Endothelial cell (in vitro differentiated cells): ENCODE data around the gene SLC38A9. TPM values are rescaled to one million over a fixed set of nuclear protein-coding genes. Genes with fewer than 3 reads are reported as not detected.

ENCODE experiments used
- DNase-seq: peaks from one replicate; pipeline ENCODE4 v3.0.0; 2021; ENCODE audit warnings: low spot score
- H3K27ac Mint-ChIP-seq: one replicate; pipeline ENCODE4 v1.8.0; 2021; ENCODE audit warnings: mixed read lengths, inconsistent platforms; ENCODE audit not compliant: unreplicated experiment
- H3K27me3 Mint-ChIP-seq: one replicate; pipeline ENCODE4 v1.8.0; 2021; ENCODE audit warnings: mild to moderate bottlenecking, moderate library complexity, mixed read lengths, inconsistent platforms; ENCODE audit not compliant: unreplicated experiment
- H3K36me3 Mint-ChIP-seq: one replicate; pipeline ENCODE4 v1.8.0; 2021; ENCODE audit warnings: mild to moderate bottlenecking, low read depth, mixed read lengths, inconsistent platforms; ENCODE audit not compliant: unreplicated experiment
- H3K4me1 Mint-ChIP-seq: one replicate; pipeline ENCODE4 v1.8.0; 2021; ENCODE audit warnings: mild to moderate bottlenecking, mixed read lengths, inconsistent platforms; ENCODE audit not compliant: unreplicated experiment
- H3K4me3 Mint-ChIP-seq: one replicate; pipeline ENCODE4 v1.8.0; 2021; ENCODE audit warnings: mild to moderate bottlenecking, mixed read lengths, inconsistent platforms; ENCODE audit not compliant: unreplicated experiment
- H3K9me3 Mint-ChIP-seq: one replicate; pipeline ENCODE4 v1.8.0; 2021; ENCODE audit warnings: mixed read lengths, inconsistent platforms; ENCODE audit not compliant: unreplicated experiment
- CTCF ChIP-seq: fragments of 200-600 bp; sonication (generic); IDR thresholded peaks from one replicate; pipeline ENCODE4 v1.5.0; 2021; ENCODE audit warnings: antibody characterized with exemption; ENCODE audit not compliant: unreplicated experiment
- total RNA-seq: library from RNA; stranded (reverse); fragmentation: NEBNext Ultra II Directional; extraction: Animal tissue kit (Norgen Biotek cat#: 25700); gene quantifications from one replicate; pipeline ENCODE4 v1.2.1, GENCODE V29; 2021; ENCODE audit not compliant: unreplicated experiment

SLC38A9 gene
- total RNA-seq, 1 donor from 2014 or later = 45.5 TPM

DNA sequence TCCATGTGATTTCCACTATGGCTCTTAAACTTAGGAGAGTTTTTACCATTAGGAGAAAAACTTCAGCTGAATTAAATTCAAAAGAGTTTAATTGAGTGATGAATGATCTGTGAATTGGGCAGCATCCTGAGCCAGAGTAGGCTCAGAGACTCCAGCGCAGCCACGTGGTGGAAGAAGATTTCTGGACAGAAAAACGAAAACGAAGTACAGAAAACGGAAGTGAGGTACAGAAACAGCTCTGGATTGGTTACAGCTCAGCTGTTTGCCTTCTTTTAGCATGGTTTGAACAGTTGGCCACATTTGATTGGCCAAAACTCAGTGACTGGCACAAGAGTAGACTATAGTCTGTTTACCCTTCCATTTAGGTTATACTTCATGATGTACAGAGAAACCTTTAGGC is 108.2 kb downstream of the SLC38A9 start:
- Mint-ChIP-seq H3K36me3 (no peaks in the 10 kb centered on the region), H3K27ac (no peak overlapping the region), H3K4me3 (no peak overlapping the region), H3K4me1 (peaks cover 22% of the 10 kb centered on the region), H3K9me3 (no peaks in the 10 kb centered on the region), H3K27me3 (peaks cover 3% of the 10 kb centered on the region)
- DNase-seq = no peak
- no peak for TF ChIP-seq CTCF

DNA sequence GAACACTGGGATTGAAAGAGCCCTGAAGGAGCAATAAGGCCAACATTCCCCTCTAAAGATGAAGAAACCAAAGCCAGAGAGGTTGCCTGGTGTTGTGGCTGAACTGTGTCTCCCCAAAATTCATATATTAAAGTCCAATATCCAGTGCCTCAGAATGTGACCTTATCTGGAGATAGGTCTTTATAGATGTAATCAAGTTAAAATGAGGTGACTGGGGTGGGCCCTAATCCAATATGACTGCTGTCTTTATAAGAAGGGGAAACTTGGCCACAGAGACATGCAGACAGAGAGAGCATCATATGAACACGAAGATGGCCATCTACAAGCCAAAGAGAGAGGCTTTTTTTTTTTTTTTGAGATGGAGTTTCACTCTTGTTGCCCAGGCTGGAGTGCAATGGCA is 110.5 kb downstream of the SLC38A9 start:
- H3K4me3 Mint-ChIP-seq = no peak overlapping the region
- no peaks in the 10 kb centered on the region for H3K9me3 Mint-ChIP-seq
- no peaks in the 10 kb centered on the region for H3K36me3 Mint-ChIP-seq
- H3K4me1 Mint-ChIP-seq = peaks cover 33% of the 10 kb centered on the region
- TF ChIP-seq CTCF = no peak
- peak overlapping the region; percentile 90 for H3K27ac Mint-ChIP-seq
- H3K27me3 Mint-ChIP-seq = no peaks in the 10 kb centered on the region
- DNase-seq = no peak

DNA sequence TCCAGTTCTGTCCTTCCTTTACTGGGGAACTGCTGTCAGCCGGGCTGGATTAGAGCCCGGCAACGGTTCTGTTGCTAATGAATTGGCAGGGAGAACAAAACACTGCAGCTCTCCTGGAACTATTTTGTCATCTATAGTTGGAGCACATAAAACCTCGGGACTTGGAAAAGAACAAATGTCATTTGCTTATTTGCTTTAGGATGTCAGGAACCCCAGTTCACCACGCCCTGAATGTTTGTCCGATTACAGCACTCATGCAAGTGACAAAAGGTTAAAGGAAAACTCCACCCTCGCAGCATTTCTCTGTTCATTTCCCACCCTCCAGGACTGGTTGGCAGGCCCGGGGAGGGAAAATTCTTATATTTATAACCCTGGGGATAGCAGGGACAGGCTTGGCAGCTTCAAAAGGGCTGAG is 110.9 kb downstream of the SLC38A9 start:
- H3K9me3 Mint-ChIP-seq = no peaks in the 10 kb centered on the region
- no peak overlapping the region for H3K4me3 Mint-ChIP-seq
- no peaks in the 10 kb centered on the region for H3K27me3 Mint-ChIP-seq
- H3K4me1 Mint-ChIP-seq = peaks cover 33% of the 10 kb centered on the region
- TF ChIP-seq CTCF = no peak
- DNase-seq = no peak
- H3K27ac Mint-ChIP-seq = peak overlapping the region; percentile 90
- no peaks in the 10 kb centered on the region for H3K36me3 Mint-ChIP-seq

DNA sequence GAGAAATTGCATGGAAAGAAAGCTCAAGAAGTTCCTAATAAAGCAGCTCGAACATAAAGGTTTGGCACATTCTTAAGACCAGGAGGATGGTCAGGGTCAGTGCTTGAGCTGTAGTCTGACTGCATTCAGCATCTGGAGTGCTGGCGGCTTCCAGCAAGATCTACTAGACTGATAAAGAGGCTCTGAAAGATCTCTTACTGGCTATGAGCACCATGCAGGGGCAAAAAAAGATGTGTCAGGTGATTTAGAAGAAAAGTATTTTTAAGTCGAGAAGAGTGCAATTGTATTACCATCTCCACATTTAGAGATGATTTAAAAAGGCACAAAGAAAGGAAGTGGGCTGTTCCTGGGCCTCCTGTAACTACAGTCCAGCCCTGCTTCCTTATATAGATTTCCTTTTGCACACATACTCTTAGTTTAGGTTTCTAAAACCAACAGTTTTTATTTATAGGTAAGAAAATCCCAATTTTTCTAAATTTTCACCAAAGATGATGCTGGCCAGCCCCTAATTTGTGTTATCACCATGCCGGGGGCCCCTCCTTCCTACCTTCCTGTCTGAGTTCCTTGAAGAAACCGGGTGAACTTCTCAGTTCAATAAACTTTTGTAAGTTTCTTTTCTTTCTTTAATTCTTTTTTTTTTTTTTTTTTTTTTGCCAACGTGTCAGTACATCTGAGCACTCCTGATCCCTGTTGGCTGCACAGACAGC is 111.5 kb downstream of the SLC38A9 start:
- no peaks in the 10 kb centered on the region for H3K9me3 Mint-ChIP-seq
- DNase-seq = peak; percentile 17
- no peaks in the 10 kb centered on the region for H3K27me3 Mint-ChIP-seq
- peaks cover 33% of the 10 kb centered on the region for H3K4me1 Mint-ChIP-seq
- peak overlapping the region; percentile 90 for H3K27ac Mint-ChIP-seq
- no peak for TF ChIP-seq CTCF
- H3K36me3 Mint-ChIP-seq = no peaks in the 10 kb centered on the region
- no peak overlapping the region for H3K4me3 Mint-ChIP-seq

- H3K4me1 Mint-ChIP-seq = peaks cover 33% of the 10 kb centered on the region
- no peak for TF ChIP-seq CTCF
- H3K36me3 Mint-ChIP-seq = no peaks in the 10 kb centered on the region
- H3K27ac Mint-ChIP-seq = peak overlapping the region; percentile 90
- no peak for DNase-seq
- no peak overlapping the region for H3K4me3 Mint-ChIP-seq
- H3K27me3 Mint-ChIP-seq = no peaks in the 10 kb centered on the region
- no peaks in the 10 kb centered on the region for H3K9me3 Mint-ChIP-seq
Observed at GRCh38 chr5:55600086-55600485, 112.0 kb downstream of the SLC38A9 start.
